Measurements from ENCODE around the gene RALGAPB. TPM values are rescaled to one million over a fixed set of nuclear protein-coding genes. Genes with fewer than 3 reads are reported as not detected.
A peak's percentile ranks its signal among the peaks of the same experiment; 100 is the strongest.

RALGAPB gene
- total RNA-seq, 2 donors from 2014 or later = 23.1 to 24.4 TPM

DNA sequence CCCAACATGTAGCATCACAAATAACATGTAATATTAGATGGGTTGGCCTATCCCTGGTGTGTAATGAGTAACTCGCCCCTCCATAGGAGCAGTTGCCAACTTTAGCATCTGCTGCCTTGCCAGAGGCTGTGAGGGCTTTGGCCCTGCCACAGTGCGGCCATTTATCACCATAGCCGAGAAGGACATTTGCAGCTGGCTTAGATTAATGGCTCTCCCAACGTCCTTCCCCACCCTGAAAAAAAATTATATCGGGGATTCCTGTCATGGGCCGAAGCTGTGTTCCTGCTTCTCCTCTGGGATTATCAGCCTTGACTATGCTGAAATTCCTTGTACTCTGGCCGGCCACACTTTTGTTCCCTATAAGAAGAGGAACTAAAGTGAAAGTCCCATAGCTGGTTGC, 100.8 kb downstream of the RALGAPB start:
- DNase-seq (no peak), ATAC-seq (no peak)
- Histone ChIP-seq H3K27ac (no peak overlapping the region), H3K27me3 (no peaks in the 10 kb centered on the region), H3K4me3 (no peak overlapping the region), H3K9me3 (no peaks in the 10 kb centered on the region), H3K4me1 (no peaks in the 10 kb centered on the region), H3K36me3 (replicated peaks in 1 of 2; ENCODE audit: insufficient read depth in 1 of 2, low read depth in 2 of 2) (peaks cover 0 to 15% of the 10 kb centered on the region in 2 donors)
- no peak for TF ChIP-seq POLR2A (IDR thresholded peaks at IDR 0.05)
- TF ChIP-seq, protein P1, sequence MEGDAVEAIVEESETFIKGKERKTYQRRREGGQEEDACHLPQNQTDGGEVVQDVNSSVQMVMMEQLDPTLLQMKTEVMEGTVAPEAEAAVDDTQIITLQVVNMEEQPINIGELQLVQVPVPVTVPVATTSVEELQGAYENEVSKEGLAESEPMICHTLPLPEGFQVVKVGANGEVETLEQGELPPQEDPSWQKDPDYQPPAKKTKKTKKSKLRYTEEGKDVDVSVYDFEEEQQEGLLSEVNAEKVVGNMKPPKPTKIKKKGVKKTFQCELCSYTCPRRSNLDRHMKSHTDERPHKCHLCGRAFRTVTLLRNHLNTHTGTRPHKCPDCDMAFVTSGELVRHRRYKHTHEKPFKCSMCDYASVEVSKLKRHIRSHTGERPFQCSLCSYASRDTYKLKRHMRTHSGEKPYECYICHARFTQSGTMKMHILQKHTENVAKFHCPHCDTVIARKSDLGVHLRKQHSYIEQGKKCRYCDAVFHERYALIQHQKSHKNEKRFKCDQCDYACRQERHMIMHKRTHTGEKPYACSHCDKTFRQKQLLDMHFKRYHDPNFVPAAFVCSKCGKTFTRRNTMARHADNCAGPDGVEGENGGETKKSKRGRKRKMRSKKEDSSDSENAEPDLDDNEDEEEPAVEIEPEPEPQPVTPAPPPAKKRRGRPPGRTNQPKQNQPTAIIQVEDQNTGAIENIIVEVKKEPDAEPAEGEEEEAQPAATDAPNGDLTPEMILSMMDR (IDR thresholded peaks at IDR 0.05) = no peak
- intact Hi-C loops (cut with DNase I) = no loop called here
- 69 to 71% methylated on average over 7 of the region's 7 CpGs for WGBS, 2 donors

DNA sequence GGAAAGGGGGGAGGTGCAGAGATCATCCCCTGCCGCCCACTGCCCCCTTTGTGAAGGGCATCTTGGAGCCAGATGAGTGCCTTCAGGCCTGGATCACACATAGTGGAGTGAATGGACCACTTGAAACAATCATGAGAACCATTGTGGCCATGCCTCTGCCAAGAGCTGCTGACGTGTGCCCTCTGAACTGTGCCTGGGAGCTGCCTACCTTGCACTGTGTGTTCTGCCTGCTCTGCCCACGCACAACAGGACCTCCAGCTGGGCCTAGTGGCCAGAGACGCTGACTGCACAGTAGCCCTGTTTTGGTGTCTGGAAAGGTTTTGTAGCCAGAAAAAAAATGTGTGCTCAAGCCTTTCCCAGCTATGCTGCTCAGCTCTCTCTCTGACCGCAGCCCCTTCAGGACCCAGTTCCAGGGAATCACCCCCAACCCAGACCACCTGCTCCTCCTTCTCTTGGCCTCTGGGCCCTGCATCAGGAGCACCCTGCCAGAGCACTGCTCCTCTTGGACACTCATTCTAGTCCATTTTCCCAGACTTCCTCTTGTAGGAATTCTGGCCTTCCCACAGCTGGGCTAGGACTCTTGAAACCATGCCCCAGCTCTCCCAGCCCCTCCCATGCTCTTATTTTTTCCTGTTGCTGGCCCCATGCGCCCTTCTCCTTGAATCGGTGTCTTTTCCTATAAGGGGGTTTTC, 106.7 kb downstream of the RALGAPB start:
- Histone ChIP-seq H3K36me3 (replicated peaks in 1 of 2; ENCODE audit: insufficient read depth in 1 of 2, low read depth in 2 of 2) (peaks cover 0 to 3% of the 10 kb centered on the region in 2 donors), H3K4me1 (no peaks in the 10 kb centered on the region), H3K4me3 (no peak overlapping the region), H3K27me3 (no peaks in the 10 kb centered on the region), H3K27ac (no peak overlapping the region), H3K9me3 (no peaks in the 10 kb centered on the region)
- no peak for TF ChIP-seq POLR2A (IDR thresholded peaks at IDR 0.05)
- TF ChIP-seq, protein P1 (IDR thresholded peaks at IDR 0.05) = no peak
- DNase-seq = no peak
- WGBS, 2 donors = 63 to 76% methylated on average over 7 of the region's 7 CpGs
- intact Hi-C loops (cut with DNase I) = no loop called here
- no peak for ATAC-seq

DNA sequence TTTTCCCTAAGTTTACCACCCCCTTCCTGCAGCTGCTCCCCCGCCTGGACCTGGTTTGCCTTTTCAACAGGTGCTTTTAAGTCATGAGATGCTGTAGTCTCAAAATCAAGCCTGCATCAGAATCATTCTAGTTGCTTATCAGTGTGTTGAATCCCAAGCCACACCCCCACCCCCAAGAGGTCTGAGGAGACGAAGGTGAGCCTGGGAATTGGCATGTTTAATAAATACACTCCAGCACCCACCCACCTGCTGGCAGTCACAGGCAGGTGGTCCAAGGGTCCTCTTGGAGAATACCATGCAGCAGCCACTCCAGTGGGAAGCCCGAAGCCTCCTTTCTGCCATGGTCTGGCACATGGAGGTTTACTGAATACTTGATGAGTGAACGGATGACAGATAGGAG, 107.3 kb downstream of the RALGAPB start:
- Histone ChIP-seq H3K4me3 (no peak overlapping the region), H3K27me3 (no peaks in the 10 kb centered on the region), H3K9me3 (no peaks in the 10 kb centered on the region), H3K4me1 (no peaks in the 10 kb centered on the region), H3K36me3 (replicated peaks in 1 of 2; ENCODE audit: insufficient read depth in 1 of 2, low read depth in 2 of 2) (peaks cover 0 to under 1% of the 10 kb centered on the region in 2 donors), H3K27ac (no peak overlapping the region)
- TF ChIP-seq, protein P1 (IDR thresholded peaks at IDR 0.05) = no peak
- no peak for TF ChIP-seq POLR2A (IDR thresholded peaks at IDR 0.05)
- WGBS, 2 donors = 64 to 73% methylated on average over 4 of the region's 4 CpGs
- DNase-seq = no peak
- intact Hi-C loops (cut with DNase I) = no loop called here
- no peak for ATAC-seq

DNA sequence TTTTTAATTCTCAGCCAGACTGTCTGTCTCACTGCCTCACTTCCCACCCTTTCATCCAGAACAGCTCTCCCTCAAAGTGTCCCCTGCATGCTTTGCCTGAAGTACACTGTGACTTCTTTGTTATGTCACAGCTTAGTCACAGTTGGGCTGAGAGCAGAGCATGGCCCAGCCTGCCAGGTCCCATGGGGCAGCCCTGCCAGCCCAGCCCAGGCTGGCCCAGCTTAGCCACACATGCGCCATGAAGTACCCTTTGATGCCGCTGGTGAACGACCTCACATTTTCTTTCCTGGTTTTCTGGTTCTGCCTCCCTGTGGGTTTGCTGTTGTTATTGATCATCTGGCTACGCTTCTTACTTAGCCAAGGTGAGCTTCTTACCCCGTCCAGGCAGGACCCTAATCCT, 108.4 kb downstream of the RALGAPB start, which contains the start of gene ADIG:
Gene ADIG, plus strand, starts transcription at position 185 of the 400 bp plus-strand sequence. Its CDS starts 54 bp downstream, at position 239.
- peak; percentile 82 for ATAC-seq
- 48 to 50% methylated on average over 5 of the region's 5 CpGs for WGBS, 2 donors
- TF ChIP-seq, protein P1 (IDR thresholded peaks at IDR 0.05) = peak in 1 of 7 experiments; percentile 6
- TF ChIP-seq POLR2A (IDR thresholded peaks at IDR 0.05) = no peak
- Histone ChIP-seq H3K27ac (peak within 1 kb of the TSS in 2 of 4 donors; percentile 21 to 34), H3K27me3 (no peaks in the 10 kb centered on the region), H3K4me1 (no peaks in the 10 kb centered on the region), H3K9me3 (no peaks in the 10 kb centered on the region), H3K4me3 (no peak within 1 kb of the TSS), H3K36me3 (replicated peaks in 1 of 2; ENCODE audit: insufficient read depth in 1 of 2, low read depth in 2 of 2) (no peaks in the 10 kb centered on the region)
- DNase-seq = peak; percentile 31 to 49 (median 39)
- intact Hi-C loops (cut with DNase I) = no loop called here

All from body of pancreas (tissue), 4 donors.